H9 (cell line): Measurements from ENCODE around the gene SLC4A7. TPM values are rescaled to one million over a fixed set of nuclear protein-coding genes. Genes with fewer than 3 reads are reported as not detected.

Experiments
- DNase-seq: peaks from one replicate; pipeline ENCODE4 v3.0.0-alpha.2; 2017
- H2AFZ ChIP-seq: one replicate; pipeline ENCODE4 v1.6.1; 2013; ENCODE audit warnings: mild to moderate bottlenecking, low read length, control low read depth, moderate library complexity
- H2AK5ac ChIP-seq: 2 replicates; pipeline ENCODE4 v1.6.1; 2013; ENCODE audit warnings: low read length, control low read depth, mixed read lengths; ENCODE audit not compliant: insufficient read length
- H2BK120ac ChIP-seq: one replicate; pipeline ENCODE4 v1.6.1; 2013; ENCODE audit warnings: low read depth, mild to moderate bottlenecking, low read length, control low read depth, inconsistent platforms; ENCODE audit not compliant: poor library complexity, severe bottlenecking
- H2BK12ac ChIP-seq: 2 replicates; pipeline ENCODE4 v1.6.1; 2013; ENCODE audit warnings: low read length, control low read depth, mixed read lengths, low read depth; ENCODE audit not compliant: insufficient read length
- H2BK15ac ChIP-seq: 2 replicates; pipeline ENCODE4 v1.6.1; 2013; ENCODE audit warnings: low read depth, low read length, control low read depth
- H2BK20ac ChIP-seq: one replicate; pipeline ENCODE4 v1.6.1; 2013; ENCODE audit warnings: low read depth, mild to moderate bottlenecking, low read length, control low read depth, inconsistent platforms; ENCODE audit not compliant: poor library complexity, severe bottlenecking
- H2BK5ac ChIP-seq: 2 replicates; pipeline ENCODE4 v1.6.1; 2013; ENCODE audit warnings: low read length, control low read depth, mixed read lengths; ENCODE audit not compliant: insufficient read length
- H3K14ac ChIP-seq: 2 replicates; pipeline ENCODE4 v1.6.1; 2013; ENCODE audit warnings: low read length, control low read depth; ENCODE audit not compliant: insufficient read depth
- H3K18ac ChIP-seq: 2 replicates; pipeline ENCODE4 v1.6.1; 2013; ENCODE audit warnings: low read depth, mild to moderate bottlenecking, mixed read lengths, low read length, control low read depth; ENCODE audit not compliant: insufficient read length
- H3K23ac ChIP-seq: 2 replicates; pipeline ENCODE4 v1.6.1; 2013; ENCODE audit warnings: low read length, control low read depth, mixed read lengths, low read depth; ENCODE audit not compliant: insufficient read length
- H3K23me2 ChIP-seq: 2 replicates; pipeline ENCODE4 v1.6.1; 2013; ENCODE audit warnings: low read depth, mild to moderate bottlenecking, mixed read lengths, low read length, control low read depth; ENCODE audit not compliant: insufficient read length, poor library complexity, severe bottlenecking
- H3K27ac ChIP-seq: 2 replicates; pipeline ENCODE4 v1.5.1; 2013; ENCODE audit warnings: low read length, control low read depth, mixed read lengths, low read depth; ENCODE audit not compliant: insufficient read length
- H3K27me3 ChIP-seq: 2 replicates; pipeline ENCODE4 v1.6.1; 2013; ENCODE audit warnings: low read length, control low read depth, inconsistent platforms; ENCODE audit not compliant: insufficient read depth
- H3K4ac ChIP-seq: 2 replicates; pipeline ENCODE4 v1.6.1; 2013; ENCODE audit warnings: low read depth, mild to moderate bottlenecking, control low read depth, inconsistent platforms, low read length, moderate library complexity
- H3K4me1 ChIP-seq: 2 replicates; pipeline ENCODE4 v1.6.1; 2013; ENCODE audit warnings: low read length, control low read depth, inconsistent platforms; ENCODE audit not compliant: insufficient read depth
- H3K4me2 ChIP-seq: 2 replicates; pipeline ENCODE4 v1.6.1; 2013; ENCODE audit warnings: low read length, control low read depth, mixed read lengths; ENCODE audit not compliant: insufficient read length, insufficient read depth
- H3K56ac ChIP-seq: 2 replicates; pipeline ENCODE4 v1.6.1; 2013; ENCODE audit warnings: low read depth, mild to moderate bottlenecking, mixed read lengths, low read length, control low read depth; ENCODE audit not compliant: insufficient read length
- H3K79me1 ChIP-seq: 2 replicates; pipeline ENCODE4 v1.6.1; 2013; ENCODE audit warnings: low read depth, mild to moderate bottlenecking, moderate library complexity, low read length, control low read depth, inconsistent platforms; ENCODE audit not compliant: insufficient read depth, poor library complexity, severe bottlenecking
- H3K79me2 ChIP-seq: 2 replicates; pipeline ENCODE4 v1.6.1; 2013; ENCODE audit warnings: low read length, control low read depth, inconsistent platforms; ENCODE audit not compliant: insufficient read depth
- H3K9ac ChIP-seq: 2 replicates; pipeline ENCODE4 v1.6.1; 2013; ENCODE audit warnings: low read length, control low read depth, mixed read lengths; ENCODE audit not compliant: insufficient read length; ENCODE audit errors: extremely low read depth
- H3K9me3 ChIP-seq: one replicate; pipeline ENCODE4 v1.6.1; 2013; ENCODE audit warnings: low read depth, low read length, inconsistent platforms; ENCODE audit not compliant: control insufficient read depth
- H3T11ph ChIP-seq: one replicate; pipeline ENCODE4 v1.6.1; 2013; ENCODE audit warnings: mild to moderate bottlenecking, low read length, control low read depth, inconsistent platforms
- H4K20me1 ChIP-seq: one replicate; pipeline ENCODE4 v1.6.1; 2013; ENCODE audit not compliant: control insufficient read depth, insufficient read length, insufficient read depth
- H4K5ac ChIP-seq: 2 replicates; pipeline ENCODE4 v1.6.1; 2013; ENCODE audit warnings: low read depth, mild to moderate bottlenecking, mixed read lengths, low read length, control low read depth; ENCODE audit not compliant: insufficient read length
- H4K8ac ChIP-seq: replicated peaks from 2 replicates; pipeline ENCODE4 v1.6.1; 2013; ENCODE audit warnings: low read length, control low read depth, mixed read lengths, low read depth; ENCODE audit not compliant: insufficient read length
- H4K91ac ChIP-seq: 2 replicates; pipeline ENCODE4 v1.6.1; 2013; ENCODE audit warnings: low read depth, mild to moderate bottlenecking, moderate library complexity, mixed read lengths, low read length, control low read depth; ENCODE audit not compliant: insufficient read length
- H3K27ac Mint-ChIP-seq, 3 experiments: 2 replicates in 2 of 3; 3 replicates in 1 of 3; pipeline ENCODE4 v1.8.0; 2020 to 2021; ENCODE audit warnings: mixed read lengths in 3 of 3, mild to moderate bottlenecking in 1 of 3, moderate library complexity in 1 of 3
- H3K27me3 Mint-ChIP-seq: 2 replicates; pipeline ENCODE4 v1.8.0; 2021; ENCODE audit warnings: low read depth, mild to moderate bottlenecking, moderate library complexity, mixed read lengths
- H3K36me3 Mint-ChIP-seq, 3 experiments: 2 replicates in 2 of 3; 3 replicates in 1 of 3; pipeline ENCODE4 v1.8.0; 2020 to 2021; ENCODE audit warnings: low read depth in 3 of 3, mixed read lengths in 3 of 3; ENCODE audit not compliant: insufficient read depth in 1 of 3
- H3K4me1 Mint-ChIP-seq, 2 experiments: 2 replicates each; pipeline ENCODE4 v1.8.0; 2020; ENCODE audit warnings: mixed read lengths in 2 of 2
- H3K4me3 Mint-ChIP-seq, 2 experiments: 2 replicates in 1 of 2; 3 replicates in 1 of 2; pipeline ENCODE4 v1.8.0; 2020 to 2021; ENCODE audit warnings: mild to moderate bottlenecking in 2 of 2, mixed read lengths in 2 of 2, moderate library complexity in 1 of 2
- H3K9me3 Mint-ChIP-seq, 2 experiments: 2 replicates in 1 of 2; 3 replicates in 1 of 2; pipeline ENCODE4 v1.8.0; 2020; ENCODE audit warnings: mild to moderate bottlenecking in 2 of 2, mixed read lengths in 2 of 2, moderate library complexity in 1 of 2
- WGBS: extraction: QIAGEN DNeasy Blood & Tissue Kit; methylation state at CpG from one replicate; pipeline ENCODE4 v1.1.7; 2013; ENCODE audit warnings: missing lambda C conversion rate, low lambda C conversion rate, mixed read lengths; ENCODE audit not compliant: insufficient read length; ENCODE audit errors: extremely low coverage; 5-methylcytosine and 5-hydroxymethylcytosine counted together
- total RNA-seq: library from RNA; stranded (reverse); gene quantifications from 2 replicates; pipeline ENCODE4 v1.2.1, GENCODE V29; 2021
- TF ChIP-seq, protein P1 (sequence below): fragments of 200-600 bp; sonication (generic); conservative IDR thresholded peaks from 3 replicates; pipeline ENCODE4 v1.8.0; 2021; ENCODE audit warnings: antibody characterized with exemption, mild to moderate bottlenecking

The SLC4A7 gene
- total RNA-seq, 1 experiment from 2014 or later = 46.1 TPM

DNA sequence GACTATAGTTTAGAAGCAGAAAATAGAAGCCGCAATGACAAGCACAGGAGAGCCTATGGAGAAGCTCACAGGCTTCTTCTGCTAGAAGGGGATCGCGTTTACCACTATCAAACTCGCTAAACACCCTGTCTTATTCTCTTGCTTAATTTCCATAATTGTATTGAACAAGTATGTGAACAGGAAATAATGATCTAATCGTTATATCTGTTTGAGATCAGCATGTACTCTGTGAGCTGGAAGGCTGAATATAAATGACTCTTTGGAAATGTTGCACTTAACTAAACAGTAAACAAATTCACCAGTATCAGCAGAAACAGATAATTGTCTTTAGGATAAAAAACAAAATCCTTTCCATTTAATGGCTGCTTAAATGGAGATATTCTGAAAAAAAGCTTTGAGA lies 130.0 kb downstream of the SLC4A7 start:
- peaks cover 3% of the 10 kb centered on the region; the same call in 1 of the 2 replicates for H3K4me1 ChIP-seq
- no peaks in the 10 kb centered on the region for H4K20me1 ChIP-seq
- TF ChIP-seq, protein P1, sequence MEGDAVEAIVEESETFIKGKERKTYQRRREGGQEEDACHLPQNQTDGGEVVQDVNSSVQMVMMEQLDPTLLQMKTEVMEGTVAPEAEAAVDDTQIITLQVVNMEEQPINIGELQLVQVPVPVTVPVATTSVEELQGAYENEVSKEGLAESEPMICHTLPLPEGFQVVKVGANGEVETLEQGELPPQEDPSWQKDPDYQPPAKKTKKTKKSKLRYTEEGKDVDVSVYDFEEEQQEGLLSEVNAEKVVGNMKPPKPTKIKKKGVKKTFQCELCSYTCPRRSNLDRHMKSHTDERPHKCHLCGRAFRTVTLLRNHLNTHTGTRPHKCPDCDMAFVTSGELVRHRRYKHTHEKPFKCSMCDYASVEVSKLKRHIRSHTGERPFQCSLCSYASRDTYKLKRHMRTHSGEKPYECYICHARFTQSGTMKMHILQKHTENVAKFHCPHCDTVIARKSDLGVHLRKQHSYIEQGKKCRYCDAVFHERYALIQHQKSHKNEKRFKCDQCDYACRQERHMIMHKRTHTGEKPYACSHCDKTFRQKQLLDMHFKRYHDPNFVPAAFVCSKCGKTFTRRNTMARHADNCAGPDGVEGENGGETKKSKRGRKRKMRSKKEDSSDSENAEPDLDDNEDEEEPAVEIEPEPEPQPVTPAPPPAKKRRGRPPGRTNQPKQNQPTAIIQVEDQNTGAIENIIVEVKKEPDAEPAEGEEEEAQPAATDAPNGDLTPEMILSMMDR = no peak
- no peaks in the 10 kb centered on the region for H3K9me3 ChIP-seq
- no peaks in the 10 kb centered on the region for H3K79me1 ChIP-seq
- H3K9ac ChIP-seq = no peak overlapping the region
- no peak overlapping the region for H3K27ac ChIP-seq
- no peak overlapping the region for H2BK15ac ChIP-seq
- no peak overlapping the region for H2BK20ac ChIP-seq
- H3K79me2 ChIP-seq = no peaks in the 10 kb centered on the region
- no peaks in the 10 kb centered on the region for H3K27me3 Mint-ChIP-seq
- no peak overlapping the region for H3K18ac ChIP-seq
- peaks cover 46 to 47% of the 10 kb centered on the region in 2 experiments for H3K4me1 Mint-ChIP-seq
- H2BK120ac ChIP-seq = no peak overlapping the region
- no peak overlapping the region for H3K4me2 ChIP-seq
- 0 out of 7 replicates have a peak overlapping the region, but pooled peaks of 1 of the 3 experiments have one; percentile 34 for H3K27ac Mint-ChIP-seq
- no peak overlapping the region for H4K5ac ChIP-seq
- no peak overlapping the region for H2AFZ ChIP-seq
- H3T11ph ChIP-seq = no peak overlapping the region
- H3K9me3 Mint-ChIP-seq = no peaks in the 10 kb centered on the region
- no peaks in the 10 kb centered on the region for H3K27me3 ChIP-seq
- no peak overlapping the region for H3K56ac ChIP-seq
- no peak overlapping the region for H2BK12ac ChIP-seq
- WGBS = no CpG with 5 or more reads among the region's 5 CpGs
- H2AK5ac ChIP-seq = no peak overlapping the region
- no peak for DNase-seq
- H3K14ac ChIP-seq = no peak overlapping the region
- H3K23ac ChIP-seq = no peak overlapping the region
- H3K4ac ChIP-seq = no peak overlapping the region
- no peak overlapping the region for H2BK5ac ChIP-seq
- H3K36me3 Mint-ChIP-seq = peaks cover 0 to 2% (median 0%) of the 10 kb centered on the region in 3 experiments; a peak in 1 of 7 replicates
- H3K23me2 ChIP-seq = no peaks in the 10 kb centered on the region
- H4K8ac ChIP-seq = no peak overlapping the region
- no peak overlapping the region for H4K91ac ChIP-seq
- no peak overlapping the region for H3K4me3 Mint-ChIP-seq
